Osteoblast (primary cell): Measurements from ENCODE around the gene NFIA. TPM values are rescaled to one million over a fixed set of nuclear protein-coding genes. Genes with fewer than 3 reads are reported as not detected.

Experiments used
- DNase-seq: peaks from one replicate; pipeline ENCODE4 v3.0.0; 2011; ENCODE audit warnings: low spot score, mixed read lengths; ENCODE audit not compliant: insufficient read length; ENCODE audit errors: missing footprints
- H2AFZ ChIP-seq: 2 replicates; pipeline ENCODE4 v1.6.0; 2011; ENCODE audit warnings: mild to moderate bottlenecking, low read length
- H3K27ac ChIP-seq: 2 replicates; pipeline ENCODE4 v1.5.1; 2011; ENCODE audit warnings: mild to moderate bottlenecking, low read depth, low read length, moderate library complexity
- H3K27me3 ChIP-seq: 2 replicates; pipeline ENCODE4 v1.6.0; 2012; ENCODE audit warnings: mild to moderate bottlenecking, control low read depth, inconsistent platforms, low read length, moderate library complexity; ENCODE audit not compliant: insufficient read depth
- H3K36me3 ChIP-seq: 2 replicates; pipeline ENCODE4 v1.5.1; 2011; ENCODE audit warnings: mild to moderate bottlenecking, low read length, control low read depth, moderate library complexity; ENCODE audit not compliant: insufficient read depth
- H3K4me1 ChIP-seq: 2 replicates; pipeline ENCODE4 v1.5.1; 2011; ENCODE audit warnings: mild to moderate bottlenecking, low read length, control low read depth, moderate library complexity; ENCODE audit not compliant: insufficient read depth
- H3K4me2 ChIP-seq: 2 replicates; pipeline ENCODE4 v1.6.0; 2011; ENCODE audit warnings: mild to moderate bottlenecking, low read length; ENCODE audit not compliant: insufficient read depth
- H3K4me3 ChIP-seq: fragments of 200-600 bp; sonication (generic); 3 replicates; pipeline ENCODE4 v1.5.1; 2012; ENCODE audit warnings: mild to moderate bottlenecking, low read length, inconsistent platforms; ENCODE audit not compliant: insufficient read depth
- H3K79me2 ChIP-seq: 2 replicates; pipeline ENCODE4 v1.6.0; 2012; ENCODE audit warnings: mild to moderate bottlenecking, low read length, control low read depth, inconsistent platforms; ENCODE audit not compliant: insufficient read depth
- H3K9me3 ChIP-seq: 2 replicates; pipeline ENCODE4 v1.5.1; 2011; ENCODE audit warnings: low read depth, low read length, control low read depth
- H4K20me1 ChIP-seq: 2 replicates; pipeline ENCODE4 v1.6.0; 2012; ENCODE audit warnings: mild to moderate bottlenecking, low read length, control low read depth; ENCODE audit not compliant: insufficient read depth
- total RNA-seq: library from RNA; depleted of rRNA; stranded (reverse); fragments of >200 nt; gene quantifications from 2 replicates; pipeline ENCODE4 v1.2.3, GENCODE V29; 2012
- TF ChIP-seq, protein P1 (sequence below): IDR thresholded peaks from 2 replicates; pipeline ENCODE4 v1.5.1; 2011; ENCODE audit warnings: mild to moderate bottlenecking, low read depth, low read length, moderate library complexity; ENCODE audit errors: extremely low read depth

The NFIA gene
- total RNA-seq, 1 donor, result 7.2 TPM

DNA sequence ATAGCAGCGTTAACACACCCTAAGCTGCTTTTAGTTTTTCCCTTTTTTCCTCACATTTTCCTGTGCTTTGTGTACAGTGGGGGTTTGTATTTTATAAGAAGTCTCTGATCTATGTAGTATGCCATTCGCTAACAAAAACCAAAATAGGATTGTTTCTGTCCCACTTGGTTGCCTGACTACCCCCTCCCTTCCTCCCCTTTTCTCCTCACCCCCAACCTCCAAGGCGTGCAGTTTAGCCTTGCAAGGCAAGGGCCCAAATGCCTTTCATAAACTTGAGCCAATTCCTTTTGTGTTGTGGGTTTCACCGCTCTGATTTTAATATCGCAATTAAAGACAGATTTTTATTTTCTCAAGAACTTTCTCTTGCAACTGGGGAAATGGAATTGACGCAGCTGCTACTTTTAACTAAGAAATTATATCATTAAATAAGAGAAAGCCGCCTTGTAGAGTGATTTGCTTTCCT, 365.6 kb downstream of the NFIA start:
- Histone ChIP-seq H3K4me1 (peaks cover 16% of the 10 kb centered on the region), H3K36me3 (no peaks in the 10 kb centered on the region), H3K9me3 (no peaks in the 10 kb centered on the region), H2AFZ (no peak overlapping the region), H3K79me2 (no peaks in the 10 kb centered on the region), H3K4me2 (no peak overlapping the region), H3K27me3 (peaks cover 21% of the 10 kb centered on the region), H3K27ac (no peak overlapping the region), H3K4me3 (no peak overlapping the region), H4K20me1 (no peaks in the 10 kb centered on the region)
- DNase-seq, result no peak
- TF ChIP-seq, protein P1, sequence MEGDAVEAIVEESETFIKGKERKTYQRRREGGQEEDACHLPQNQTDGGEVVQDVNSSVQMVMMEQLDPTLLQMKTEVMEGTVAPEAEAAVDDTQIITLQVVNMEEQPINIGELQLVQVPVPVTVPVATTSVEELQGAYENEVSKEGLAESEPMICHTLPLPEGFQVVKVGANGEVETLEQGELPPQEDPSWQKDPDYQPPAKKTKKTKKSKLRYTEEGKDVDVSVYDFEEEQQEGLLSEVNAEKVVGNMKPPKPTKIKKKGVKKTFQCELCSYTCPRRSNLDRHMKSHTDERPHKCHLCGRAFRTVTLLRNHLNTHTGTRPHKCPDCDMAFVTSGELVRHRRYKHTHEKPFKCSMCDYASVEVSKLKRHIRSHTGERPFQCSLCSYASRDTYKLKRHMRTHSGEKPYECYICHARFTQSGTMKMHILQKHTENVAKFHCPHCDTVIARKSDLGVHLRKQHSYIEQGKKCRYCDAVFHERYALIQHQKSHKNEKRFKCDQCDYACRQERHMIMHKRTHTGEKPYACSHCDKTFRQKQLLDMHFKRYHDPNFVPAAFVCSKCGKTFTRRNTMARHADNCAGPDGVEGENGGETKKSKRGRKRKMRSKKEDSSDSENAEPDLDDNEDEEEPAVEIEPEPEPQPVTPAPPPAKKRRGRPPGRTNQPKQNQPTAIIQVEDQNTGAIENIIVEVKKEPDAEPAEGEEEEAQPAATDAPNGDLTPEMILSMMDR, result no peak

DNA sequence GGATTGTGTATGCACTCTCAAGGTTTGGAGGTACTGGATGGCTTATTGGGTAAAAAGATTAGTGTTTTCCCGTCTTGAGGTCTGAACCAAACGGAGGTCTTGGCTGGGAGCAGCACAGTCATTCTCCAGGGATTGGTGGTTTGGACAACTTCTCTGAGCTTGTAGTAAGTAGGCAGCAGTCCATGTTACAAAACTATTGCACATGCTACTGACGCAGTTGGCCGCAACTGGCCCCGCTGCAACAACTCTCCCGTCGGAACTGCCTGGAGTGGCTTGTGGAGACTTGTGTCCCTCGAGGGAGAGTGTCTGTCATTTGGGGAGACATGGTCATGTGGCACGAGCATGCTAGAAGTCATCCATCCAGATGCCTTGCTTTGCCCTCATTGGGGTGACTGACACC, 366.6 kb downstream of the NFIA start:
- no peak overlapping the region for H3K4me3 ChIP-seq
- peaks cover 21% of the 10 kb centered on the region for H3K27me3 ChIP-seq
- peaks cover 2% of the 10 kb centered on the region for H4K20me1 ChIP-seq
- peak; percentile 84 for DNase-seq
- TF ChIP-seq, protein P1, result no peak
- H2AFZ ChIP-seq, result no peak overlapping the region
- peaks cover 24% of the 10 kb centered on the region for H3K4me1 ChIP-seq
- H3K79me2 ChIP-seq, result no peaks in the 10 kb centered on the region
- no peaks in the 10 kb centered on the region for H3K9me3 ChIP-seq
- H3K4me2 ChIP-seq, result peak overlapping the region; percentile 35
- H3K36me3 ChIP-seq, result no peaks in the 10 kb centered on the region
- H3K27ac ChIP-seq, result no peak overlapping the region

DNA sequence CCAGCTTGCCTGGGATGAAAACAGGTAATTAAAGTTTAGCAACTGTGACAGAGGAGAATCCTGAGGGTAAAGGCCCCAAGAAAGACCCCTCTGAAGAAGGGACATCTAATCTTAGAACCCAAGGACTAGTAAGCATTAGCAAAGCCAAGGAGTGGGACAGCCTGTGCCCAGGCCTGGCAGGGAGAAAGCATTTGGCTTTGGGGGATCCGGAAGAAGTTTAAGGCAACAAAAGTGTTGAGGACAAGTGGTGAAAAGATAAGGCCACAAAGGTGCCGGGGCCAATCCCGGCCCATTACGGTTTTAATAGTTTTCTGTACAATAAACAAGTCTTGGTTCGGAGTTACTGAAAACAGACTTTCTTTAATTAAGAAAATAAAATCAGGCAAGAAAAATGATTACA, 367.0 kb downstream of the NFIA start:
- TF ChIP-seq, protein P1, result no peak
- peak overlapping the region; percentile 35 for H3K4me2 ChIP-seq
- H3K4me3 ChIP-seq, result no peak overlapping the region
- H3K9me3 ChIP-seq, result no peaks in the 10 kb centered on the region
- H2AFZ ChIP-seq, result no peak overlapping the region
- H4K20me1 ChIP-seq, result peaks cover 2% of the 10 kb centered on the region
- H3K4me1 ChIP-seq, result peaks cover 24% of the 10 kb centered on the region
- H3K27ac ChIP-seq, result no peak overlapping the region
- H3K79me2 ChIP-seq, result no peaks in the 10 kb centered on the region
- H3K27me3 ChIP-seq, result peaks cover 21% of the 10 kb centered on the region
- no peaks in the 10 kb centered on the region for H3K36me3 ChIP-seq
- no peak for DNase-seq

DNA sequence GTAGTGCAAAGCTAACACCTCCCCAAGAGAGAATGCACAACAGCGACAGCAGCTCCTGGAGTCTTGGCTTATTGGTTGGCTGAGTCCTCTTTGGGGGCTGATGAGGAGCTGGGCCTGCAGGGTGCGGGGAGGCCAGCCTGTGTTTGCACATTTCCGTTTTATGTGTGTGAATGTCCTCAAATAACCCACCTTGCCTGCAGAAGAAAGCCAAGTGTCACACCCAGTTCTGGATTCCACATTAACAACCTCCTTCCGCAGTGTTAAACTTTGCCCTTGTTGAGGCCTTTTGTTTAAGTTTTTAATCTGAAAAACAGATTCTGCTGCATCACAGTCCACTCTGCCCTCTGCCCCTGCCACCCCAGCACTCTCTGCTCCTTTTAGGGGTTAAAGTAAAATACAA, 368.1 kb downstream of the NFIA start:
- peaks cover 21% of the 10 kb centered on the region for H3K27me3 ChIP-seq
- peaks cover 24% of the 10 kb centered on the region for H3K4me1 ChIP-seq
- peaks cover 2% of the 10 kb centered on the region for H4K20me1 ChIP-seq
- no peaks in the 10 kb centered on the region for H3K79me2 ChIP-seq
- no peak overlapping the region for H3K27ac ChIP-seq
- no peaks in the 10 kb centered on the region for H3K9me3 ChIP-seq
- H3K36me3 ChIP-seq, result no peaks in the 10 kb centered on the region
- no peak overlapping the region for H3K4me2 ChIP-seq
- H3K4me3 ChIP-seq, result no peak overlapping the region
- TF ChIP-seq, protein P1, result no peak
- DNase-seq, result no peak
- no peak overlapping the region for H2AFZ ChIP-seq
